ENCODE results near the gene NPW. TPM values are rescaled to one million over a fixed set of nuclear protein-coding genes. Genes with fewer than 3 reads are reported as not detected.

Gene NPW
- total and polyA plus RNA-seq, 5 experiments from 2014 or later: not detected

- H3K36me3 Mint-ChIP-seq: no peaks in the 10 kb centered on the region
- ATAC-seq (no peak), DNase-seq (no peak)
- H3K4me1 Mint-ChIP-seq: peaks cover under 1 to 6% (median 3%) of the 10 kb centered on the region in 4 donors
- no peak overlapping the region for H3K4me3 Mint-ChIP-seq
- H3K9me3 Mint-ChIP-seq: peaks cover 0 to 2% (median 0%) of the 10 kb centered on the region in 9 donors
- POLR2A ChIA-PET: interaction anchor here (1.1 kb wide), 1 partner anchor 51 kb away, joined by 4 read pairs; the partner anchor contains the start of gene RPS2
- H3K27ac Mint-ChIP-seq: peak overlapping the region in 1 of 10 donors; percentile 37
- peaks cover 0 to 14% (median 3%) of the 10 kb centered on the region in 5 donors for H3K27me3 Mint-ChIP-seq
Observed at GRCh38 chr16:2015117-2015946, 4.3 kb upstream of the NPW start.

GRCh38 chr16:2015947-2016208, 3.7 kb upstream of the NPW start:
- POLR2A ChIA-PET: interaction anchor here (1.0 to 1.1 kb wide), 3 partner anchors 12 to 139 kb away, joined by 3 to 4 read pairs (median 3); partner anchors contain the start of gene RPS2
- Mint-ChIP-seq H3K36me3 (no peaks in the 10 kb centered on the region), H3K9me3 (peaks cover 0 to 2% (median 0%) of the 10 kb centered on the region in 9 donors), H3K4me3 (no peak overlapping the region), H3K27ac (no peak overlapping the region), H3K27me3 (peaks cover 0 to 20% (median 4%) of the 10 kb centered on the region in 5 donors), H3K4me1 (peaks cover 2 to 11% (median 3%) of the 10 kb centered on the region in 4 donors)
- ATAC-seq (no peak), DNase-seq (no peak)

- DNase-seq (no peak), ATAC-seq (peak in 1 of 2 donors; percentile 30)
- Mint-ChIP-seq H3K4me1 (peaks cover 2 to 11% (median 3%) of the 10 kb centered on the region in 4 donors), H3K27ac (no peak overlapping the region), H3K9me3 (peaks cover 0 to 2% (median 0%) of the 10 kb centered on the region in 9 donors), H3K36me3 (no peaks in the 10 kb centered on the region), H3K27me3 (peaks cover 0 to 25% (median 8%) of the 10 kb centered on the region in 5 donors), H3K4me3 (peak overlapping the region in 1 of 10 donors; percentile 6)
- POLR2A ChIA-PET: interaction anchor here (0.6 to 1.1 kb wide), 4 partner anchors 11 to 202 kb away, joined by 3 to 4 read pairs (median 4); partner anchors contain the start of gene RPS2
Observed at GRCh38 chr16:2016407-2016922, 3.1 kb upstream of the NPW start.

GRCh38 chr16:2019921-2020831, 591 bp downstream of the NPW start:
- ATAC-seq (no peak), DNase-seq (no peak)
- Mint-ChIP-seq H3K4me3 (peak overlapping the region in 5 of 10 donors; percentile 22 to 54 (median 48)), H3K36me3 (no peaks in the 10 kb centered on the region), H3K4me1 (peaks cover 10 to 28% (median 18%) of the 10 kb centered on the region in 4 donors), H3K9me3 (peaks cover 0 to 2% (median 0%) of the 10 kb centered on the region in 9 donors), H3K27me3 (peaks cover 7 to 37% (median 13%) of the 10 kb centered on the region in 5 donors), H3K27ac (no peak overlapping the region)
- POLR2A ChIA-PET: interaction anchor here (0.9 to 2.4 kb wide), 3 partner anchors 120 to 194 kb away, joined by 3 to 14 read pairs (median 3); partner anchors contain the start of genes PGP and TRAF7

GRCh38 chr16:2022723-2023091, 3.1 kb downstream of the NPW start:
- ATAC-seq (peak; percentile 20 to 32), DNase-seq (no peak)
- peaks cover 0 to 2% (median 0%) of the 10 kb centered on the region in 9 donors for H3K9me3 Mint-ChIP-seq
- H3K36me3 Mint-ChIP-seq: no peaks in the 10 kb centered on the region
- H3K4me3 Mint-ChIP-seq: peak overlapping the region; percentile 42 to 84 (median 72)
- peaks cover 10 to 36% (median 23%) of the 10 kb centered on the region in 4 donors for H3K4me1 Mint-ChIP-seq
- H3K27me3 Mint-ChIP-seq: peaks cover 7 to 37% (median 13%) of the 10 kb centered on the region in 5 donors
- peak overlapping the region in 7 of 10 donors; percentile 24 to 88 (median 70) for H3K27ac Mint-ChIP-seq
- POLR2A ChIA-PET: interaction anchor here (0.6 to 5.4 kb wide), 6 partner anchors 56 to 435 kb away, joined by 3 to 24 read pairs (median 8); partner anchors contain the start of genes PKD1, RNF151 and TRAF7

GRCh38 chr16:2023092-2024031, 3.8 kb downstream of the NPW start:
- H3K4me3 Mint-ChIP-seq: peak overlapping the region; percentile 60 to 84 (median 73)
- DNase-seq (peak; percentile 88 to 99 (median 94)), ATAC-seq (peak; percentile 74 to 82)
- H3K36me3 Mint-ChIP-seq: no peaks in the 10 kb centered on the region
- H3K9me3 Mint-ChIP-seq: peaks cover 0 to 2% (median 0%) of the 10 kb centered on the region in 9 donors
- H3K4me1 Mint-ChIP-seq: peaks cover 10 to 36% (median 23%) of the 10 kb centered on the region in 4 donors
- POLR2A ChIA-PET: interaction anchor here (0.5 to 5.4 kb wide), 11 partner anchors 12 to 209 kb away, joined by 3 to 24 read pairs (median 3); partner anchors contain the start of genes PKD1, RNF151, TBL3 and TRAF7
- H3K27me3 Mint-ChIP-seq: peaks cover 7 to 34% (median 13%) of the 10 kb centered on the region in 5 donors
- H3K27ac Mint-ChIP-seq: peak overlapping the region; percentile 58 to 94 (median 87)

GRCh38 chr16:2024032-2024420, 4.4 kb downstream of the NPW start:
- POLR2A ChIA-PET: interaction anchor here (0.5 to 5.4 kb wide), 8 partner anchors 11 to 209 kb away, joined by 3 to 24 read pairs (median 3); partner anchors contain the start of genes TBL3 and TRAF7
- peaks cover 10 to 36% (median 22%) of the 10 kb centered on the region in 4 donors for H3K4me1 Mint-ChIP-seq
- peak overlapping the region in 7 of 10 donors; percentile 26 to 74 (median 49) for H3K4me3 Mint-ChIP-seq
- H3K36me3 Mint-ChIP-seq: no peaks in the 10 kb centered on the region
- DNase-seq (no peak), ATAC-seq (no peak)
- peak overlapping the region in 7 of 10 donors; percentile 51 to 96 (median 84) for H3K27ac Mint-ChIP-seq
- peaks cover 7 to 30% (median 11%) of the 10 kb centered on the region in 5 donors for H3K27me3 Mint-ChIP-seq
- no peaks in the 10 kb centered on the region for H3K9me3 Mint-ChIP-seq

- H3K4me3 Mint-ChIP-seq: peak overlapping the region in 5 of 10 donors; percentile 26 to 69 (median 45)
- POLR2A ChIA-PET: interaction anchor here (0.5 to 5.4 kb wide), 5 partner anchors 13 to 239 kb away, joined by 3 to 24 read pairs (median 3); partner anchors contain the start of genes TBL3 and TRAF7
- no peaks in the 10 kb centered on the region for H3K36me3 Mint-ChIP-seq
- H3K27me3 Mint-ChIP-seq: peaks cover 7 to 30% (median 11%) of the 10 kb centered on the region in 5 donors
- H3K27ac Mint-ChIP-seq: no peak overlapping the region
- ATAC-seq (no peak), DNase-seq (no peak)
- no peaks in the 10 kb centered on the region for H3K9me3 Mint-ChIP-seq
- peaks cover 10 to 32% (median 22%) of the 10 kb centered on the region in 4 donors for H3K4me1 Mint-ChIP-seq
Observed at GRCh38 chr16:2025251-2025650, 5.7 kb downstream of the NPW start.

- ATAC-seq (no peak), DNase-seq (no peak)
- Mint-ChIP-seq H3K27ac (peak overlapping the region in 1 of 10 donors; percentile 43), H3K9me3 (no peaks in the 10 kb centered on the region), H3K4me3 (peak overlapping the region; percentile 12 to 69 (median 53)), H3K36me3 (no peaks in the 10 kb centered on the region), H3K4me1 (peaks cover 8 to 25% (median 20%) of the 10 kb centered on the region in 4 donors), H3K27me3 (peaks cover 6 to 25% (median 8%) of the 10 kb centered on the region in 5 donors)
- POLR2A ChIA-PET: interaction anchor here (0.5 to 5.4 kb wide), 4 partner anchors 14 to 238 kb away, joined by 3 to 24 read pairs (median 12); partner anchors contain the start of gene TRAF7
Observed at GRCh38 chr16:2025878-2026460, 6.4 kb downstream of the NPW start.

- H3K36me3 Mint-ChIP-seq: no peaks in the 10 kb centered on the region
- peak within 1 kb of the TSS; percentile 64 to 89 (median 76) for H3K4me3 Mint-ChIP-seq
- H3K27ac Mint-ChIP-seq: peak within 1 kb of the TSS in 4 of 10 donors; percentile 52 to 87 (median 64)
- ATAC-seq (peak; percentile 24 to 54), DNase-seq (peak in 4 of 10 donors; percentile 34 to 45 (median 39))
- no peaks in the 10 kb centered on the region for H3K9me3 Mint-ChIP-seq
- H3K4me1 Mint-ChIP-seq: peaks cover 8 to 25% (median 20%) of the 10 kb centered on the region in 4 donors
- H3K27me3 Mint-ChIP-seq: peaks cover 4 to 19% (median 8%) of the 10 kb centered on the region in 5 donors
- POLR2A ChIA-PET: interaction anchor here (0.6 to 3.1 kb wide), 3 partner anchors 35 to 179 kb away, joined by 3 to 21 read pairs (median 4); partner anchors contain the start of genes MLST8 and TRAF7
Observed at GRCh38 chr16:2026461-2027023, 7.0 kb downstream of the NPW start, which contains the start of gene NHERF2. NHERF2 (plus strand) TSS chr16:2026902; CDS start chr16:2027006, 104 bp downstream.
